HCT116 (cell line): Measurements from ENCODE around the gene STMND1. TPM values are rescaled to one million over a fixed set of nuclear protein-coding genes. Genes with fewer than 3 reads are reported as not detected.

Experiments used
- ATAC-seq: fragments of 200-7000 bp; cut with Tn5 transposase; 2 replicates; pipeline ENCODE4 v1.9.1; 2020; ENCODE audit warnings: mild to moderate bottlenecking, moderate library complexity
- BruUV-seq: library from RNA; stranded (reverse); fragments of 400-500 nt; replicated peaks from 2 replicates; lab custom pipeline; 2021; lab: Mats Ljungman, UMichigan
- CTCF ChIA-PET: fragments of 300-600 bp; sonication (Branson Sonifier 250); formaldehyde crosslinking; loops from one replicate; lab custom pipeline; 2021; ENCODE audit warnings: antibody characterized with exemption; lab: Charles Lee
- POLR2A ChIA-PET: fragments of 300-600, 350-600 bp; sonication (Branson Sonifier 250); formaldehyde crosslinking; loops from one replicate; lab custom pipeline; 2021; ENCODE audit warnings: antibody characterized with exemption; lab: Charles Lee
- RAD21 ChIA-PET, 2 experiments: fragments of 300-600 bp; sonication (Branson Sonifier 250); formaldehyde crosslinking; loops; one replicate each; lab custom pipeline; 2023; ENCODE audit warnings: low total read pairs in 2 of 2; ENCODE audit not compliant: uncharacterized antibody in 2 of 2, unreplicated experiment in 2 of 2, low non-redundant PET in 1 of 2; lab: Charles Lee
- DNase-seq: peaks from one replicate; pipeline ENCODE4 v3.0.0-alpha.2; 2010; ENCODE audit warnings: low read depth, low spot score
- H2AFZ ChIP-seq: fragments of 200-600 bp; shearing (Covaris generic), sonication (generic); 2 replicates; pipeline ENCODE4 v1.6.1; 2017; ENCODE audit warnings: low read depth, mixed run types, mixed read lengths, antibody characterized with exemption, low read length; ENCODE audit not compliant: poor library complexity, severe bottlenecking
- H3K27ac ChIP-seq: 2 replicates; pipeline ENCODE4 v1.5.1; 2012; ENCODE audit warnings: low read depth, low read length
- H3K27me3 ChIP-seq: fragments of 200-600 bp; sonication (generic); 2 replicates; pipeline ENCODE4 v1.6.1; 2016; ENCODE audit warnings: mixed run types, low read length, mixed read lengths; ENCODE audit not compliant: insufficient read depth
- H3K36me3 ChIP-seq, 2 experiments: fragments of 200-500 bp in 1 of 2; fragments of 200-600 bp in 1 of 2; sonication (Bioruptor generic) in 1 of 2; sonication (generic) in 1 of 2; 2 replicates each; pipeline versions ENCODE4 v1.5.1 to v1.6.1; 2014 to 2016; ENCODE audit warnings: low read length in 2 of 2, inconsistent platforms in 1 of 2, mixed read lengths in 1 of 2, mixed run types in 1 of 2; ENCODE audit not compliant: insufficient read depth in 2 of 2, control insufficient read depth in 1 of 2
- H3K4me1 ChIP-seq, 2 experiments: fragments of 200-600 bp in 1 of 2; sonication (generic) in 1 of 2; 2 replicates each; pipeline versions ENCODE4 v1.5.1 to v1.6.1; 2012 to 2017; ENCODE audit warnings: low read length in 2 of 2, inconsistent platforms in 1 of 2, mild to moderate bottlenecking in 1 of 2, mixed read lengths in 1 of 2, mixed run types in 1 of 2, moderate library complexity in 1 of 2; ENCODE audit not compliant: insufficient read depth in 2 of 2, control insufficient read depth in 1 of 2
- H3K4me2 ChIP-seq: fragments of 200-600 bp; sonication (generic); 2 replicates; pipeline ENCODE4 v1.6.1; 2017; ENCODE audit warnings: mixed run types, low read length, mixed read lengths
- H3K4me3 ChIP-seq, 2 experiments: fragments of 200-600 bp in 1 of 2; sonication (generic) in 1 of 2; replicated peaks in 1 of 2; 2 replicates each; pipeline ENCODE4 v1.5.1; 2011 to 2016; ENCODE audit warnings: low read length in 2 of 2, control low read depth in 1 of 2, low read depth in 1 of 2, mild to moderate bottlenecking in 1 of 2, mixed read lengths in 1 of 2, mixed run types in 1 of 2
- H3K79me2 ChIP-seq: fragments of 200-600 bp; sonication (generic); 2 replicates; pipeline ENCODE4 v1.6.1; 2017; ENCODE audit warnings: mild to moderate bottlenecking, mixed run types, low read length, moderate library complexity, mixed read lengths; ENCODE audit not compliant: insufficient read depth
- H3K9ac ChIP-seq: fragments of 200-600 bp; sonication (generic); 2 replicates; pipeline ENCODE4 v1.6.1; 2016; ENCODE audit warnings: low read length, mixed read lengths
- H3K9me2 ChIP-seq: fragments of 200-600 bp; sonication (generic), shearing (Covaris generic); 2 replicates; pipeline ENCODE4 v1.6.1; 2017; ENCODE audit warnings: mixed run types, mild to moderate bottlenecking, moderate library complexity; ENCODE audit not compliant: insufficient read depth
- H3K9me3 ChIP-seq, 2 experiments: fragments of 200-500 bp in 1 of 2; fragments of 200-600 bp in 1 of 2; sonication (Bioruptor generic) in 1 of 2; sonication (generic) in 1 of 2; 2 replicates each; pipeline ENCODE4 v1.6.1; 2014 to 2017; ENCODE audit warnings: low read length in 2 of 2, mixed read lengths in 2 of 2, inconsistent platforms in 1 of 2, low read depth in 1 of 2, mild to moderate bottlenecking in 1 of 2, mixed run types in 1 of 2, moderate library complexity in 1 of 2; ENCODE audit not compliant: control insufficient read depth in 1 of 2, insufficient read depth in 1 of 2
- H4K20me1 ChIP-seq: fragments of 200-600 bp; sonication (generic), shearing (Covaris generic); 2 replicates; pipeline ENCODE4 v1.6.1; 2017; ENCODE audit warnings: mixed run types, mild to moderate bottlenecking, moderate library complexity; ENCODE audit not compliant: insufficient read depth
- CTCF ChIP-seq, 3 experiments: fragments of 200-600 bp in 1 of 3; sonication (generic) in 1 of 3; IDR thresholded peaks in 2 of 3; conservative IDR thresholded peaks in 1 of 3; 2 replicates each; pipeline ENCODE4 v1.5.1; 2012 to 2017; ENCODE audit warnings: low read depth in 2 of 3, low read length in 2 of 3, antibody characterized with exemption in 1 of 3, borderline replicate concordance in 1 of 3, control low read depth in 1 of 3, mild to moderate bottlenecking in 1 of 3, mixed read lengths in 1 of 3, mixed run types in 1 of 3, moderate library complexity in 1 of 3; ENCODE audit not compliant: insufficient read depth in 1 of 3
- EZH2 ChIP-seq: fragments of 200-600 bp; sonication (generic); IDR thresholded peaks from 2 replicates; pipeline ENCODE4 v1.6.1; 2017; ENCODE audit warnings: antibody characterized with exemption, mixed run types
- FOSL1 ChIP-seq: IDR thresholded peaks from 2 replicates; pipeline ENCODE4 v1.6.1; 2012; ENCODE audit warnings: low read depth
- RAD21 ChIP-seq: IDR thresholded peaks from 2 replicates; pipeline ENCODE4 v1.6.1; 2012; ENCODE audit warnings: low read depth, mild to moderate bottlenecking
- YY1 ChIP-seq: IDR thresholded peaks from 2 replicates; pipeline ENCODE4 v1.6.1; 2011; ENCODE audit warnings: low read length, low read depth, moderate library complexity, mild to moderate bottlenecking; ENCODE audit not compliant: insufficient replicate concordance; ENCODE audit errors: extremely low read depth
- intact Hi-C: fragments of 100-400 bp; cut with micrococcal nuclease; formaldehyde crosslinking; loops from 2 replicates; pipeline ENCODE4 v1.10.0; 2022
- total RNA-seq: library from RNA; stranded (reverse); gene quantifications from one replicate; pipeline ENCODE4 v1.2.1, GENCODE V29; 2021; ENCODE audit not compliant: unreplicated experiment

The STMND1 gene
- total RNA-seq, 1 experiment from 2014 or later: not detected

- ATAC-seq: no peak
- Histone ChIP-seq H4K20me1 (no peaks in the 10 kb centered on the region), H3K79me2 (no peaks in the 10 kb centered on the region), H3K4me3 (no peak overlapping the region), H2AFZ (no peak overlapping the region), H3K9me3 (no peaks in the 10 kb centered on the region), H3K27ac (no peak overlapping the region), H3K4me1 (peaks cover 2 to 4% of the 10 kb centered on the region in 2 experiments; a peak in 2 of 4 replicates), H3K9me2 (no peaks in the 10 kb centered on the region), H3K4me2 (no peak overlapping the region), H3K27me3 (no peaks in the 10 kb centered on the region), H3K36me3 (no peaks in the 10 kb centered on the region)
- POLR2A ChIA-PET: no interaction called here
- BruUV-seq: no TSS peak
- no peak for DNase-seq
- intact Hi-C loops: no loop called here
- CTCF ChIA-PET: interaction anchor here (0.6 to 0.9 kb wide), 2 partner anchors 10 to 327 kb away, joined by 3 read pairs; partner anchors contain the start of gene STMND1
- RAD21 ChIA-PET: no interaction called here
- TF ChIP-seq YY1 (no peak), CTCF (IDR thresholded peaks at IDR 0.05 in 2 of 3, conservative IDR thresholded peaks at IDR 0.05 in 1 of 3; ENCODE audit: borderline replicate concordance in 1 of 3, insufficient read depth in 1 of 3, low read depth in 2 of 3, low read length in 2 of 3) (peak in 2 of 3 experiments; percentile 37 to 45; a peak in 4 of 6 replicates), EZH2 (no peak)
- TF ChIP-seq, all 23 proteins: peak for 1
- H3K9ac ChIP-seq: no peak overlapping the region
Observed at GRCh38 chr6:17091122-17091521, 10.7 kb upstream of the STMND1 start.

- Histone ChIP-seq H3K36me3 (no peaks in the 10 kb centered on the region), H3K9me2 (no peaks in the 10 kb centered on the region), H3K27me3 (no peaks in the 10 kb centered on the region), H2AFZ (no peak overlapping the region), H3K9me3 (no peaks in the 10 kb centered on the region), H3K4me3 (no peak overlapping the region), H3K27ac (no peak overlapping the region), H3K4me1 (peaks cover 0 to 2% of the 10 kb centered on the region in 2 experiments; a peak in 1 of 4 replicates), H3K79me2 (no peaks in the 10 kb centered on the region), H4K20me1 (no peaks in the 10 kb centered on the region), H3K4me2 (no peak overlapping the region), H3K9ac (no peak overlapping the region)
- no TSS peak for BruUV-seq
- ChIA-PET POLR2A (no interaction called here), CTCF (interaction anchor here (1.0 to 1.2 kb wide), 3 partner anchors 270 to 580 kb away, joined by 3 to 5 read pairs (median 3); no protein-coding TSS in a partner anchor), RAD21 (no interaction called here)
- DNase-seq: no peak
- intact Hi-C loops: loop anchor here (2.0 kb wide), 1 partner anchor 761 kb away; no protein-coding TSS in a partner anchor
- TF ChIP-seq FOSL1 (no peak), CTCF (IDR thresholded peaks at IDR 0.05 in 2 of 3, conservative IDR thresholded peaks at IDR 0.05 in 1 of 3; ENCODE audit: borderline replicate concordance in 1 of 3, insufficient read depth in 1 of 3, low read depth in 2 of 3, low read length in 2 of 3) (peak; percentile 36 to 56 (median 52); a peak in 5 of 6 replicates), RAD21 (peak; percentile 70)
- peak; percentile 83 for ATAC-seq
Observed at GRCh38 chr6:17093686-17094085, 8.2 kb upstream of the STMND1 start.
